CD4-positive, CD25-positive, alpha-beta regulatory T cell (primary cell): ENCODE measurements around the gene SLC12A5. TPM values are rescaled to one million over a fixed set of nuclear protein-coding genes. Genes with fewer than 3 reads are reported as not detected.
A peak's percentile ranks its signal among the peaks of the same experiment; 100 is the strongest.

Experiments used
- ATAC-seq, 2 donors: fragments of 150-1000 bp; cut with Tn5 transposase; one replicate each; pipeline ENCODE4 v1.10.0; 2021; ENCODE audit warnings: low read depth in 2 of 2, moderate number of reproducible peaks in 2 of 2, moderate library complexity in 1 of 2
- DNase-seq, 3 donors: peaks; one replicate each; pipeline versions ENCODE4 v3.0.0 to v3.0.0-alpha.2; 2012 to 2022; ENCODE audit warnings: mixed read lengths in 1 of 3
- H3K27ac ChIP-seq: one replicate; pipeline ENCODE4 v1.7.0; 2013; ENCODE audit warnings: mild to moderate bottlenecking, low read length; ENCODE audit not compliant: insufficient read depth, poor library complexity, severe bottlenecking
- H3K27me3 ChIP-seq: one replicate; pipeline ENCODE4 v1.7.0; 2013; ENCODE audit warnings: low read length; ENCODE audit not compliant: control insufficient read depth, insufficient read depth
- H3K36me3 ChIP-seq: one replicate; pipeline ENCODE4 v1.7.0; 2013; ENCODE audit warnings: mild to moderate bottlenecking, low read length, moderate library complexity; ENCODE audit not compliant: control insufficient read depth, insufficient read depth
- H3K4me1 ChIP-seq: 2 replicates; pipeline ENCODE4 v1.7.0; 2013; ENCODE audit warnings: mild to moderate bottlenecking, low read length; ENCODE audit not compliant: insufficient read depth, control insufficient read depth, poor library complexity, severe bottlenecking
- H3K4me3 ChIP-seq: one replicate; pipeline ENCODE4 v1.7.0; 2013; ENCODE audit warnings: low read depth, mild to moderate bottlenecking, low read length, moderate library complexity
- H3K9me3 ChIP-seq, 2 experiments: 1 replicate in 1 of 2; 2 replicates in 1 of 2; pipeline ENCODE4 v1.7.0; 2013; ENCODE audit warnings: low read length in 2 of 2, mild to moderate bottlenecking in 1 of 2, moderate library complexity in 1 of 2; ENCODE audit not compliant: control insufficient read depth in 2 of 2
- H3K27ac Mint-ChIP-seq, 3 donors: one replicate each; pipeline ENCODE4 v1.8.0; 2020 to 2022; ENCODE audit warnings: mild to moderate bottlenecking in 3 of 3, mixed read lengths in 3 of 3, moderate library complexity in 2 of 3
- H3K27me3 Mint-ChIP-seq: one replicate; pipeline ENCODE4 v1.8.0; 2022; ENCODE audit warnings: mild to moderate bottlenecking, mixed read lengths
- H3K36me3 Mint-ChIP-seq: one replicate; pipeline ENCODE4 v1.8.0; 2020; ENCODE audit warnings: mixed read lengths
- H3K4me1 Mint-ChIP-seq, 4 donors: one replicate each; pipeline ENCODE4 v1.8.0; 2020 to 2022; ENCODE audit warnings: mixed read lengths in 4 of 4, mild to moderate bottlenecking in 1 of 4
- H3K4me3 Mint-ChIP-seq, 4 donors: one replicate each; pipeline ENCODE4 v1.8.0; 2020 to 2022; ENCODE audit warnings: mild to moderate bottlenecking in 4 of 4, mixed read lengths in 4 of 4, moderate library complexity in 3 of 4
- H3K9me3 Mint-ChIP-seq, 7 donors: one replicate each; pipeline ENCODE4 v1.8.0; 2020 to 2022; ENCODE audit warnings: mixed read lengths in 7 of 7, mild to moderate bottlenecking in 3 of 7, moderate library complexity in 2 of 7
- polyA plus RNA-seq, 4 donors: library from polyadenylated mRNA; unstranded; fragments of 300-500 nt; fragmentation: Illumina TruSeq; gene quantifications; one replicate each; pipeline ENCODE4 v1.2.3, GENCODE V29; 2021
- total RNA-seq: library from RNA; stranded (reverse); gene quantifications from one replicate; pipeline ENCODE4 v1.2.3, GENCODE V29; 2022

The SLC12A5 gene
- total and polyA plus RNA-seq, 5 donors from 2014 or later, result not detected

DNA sequence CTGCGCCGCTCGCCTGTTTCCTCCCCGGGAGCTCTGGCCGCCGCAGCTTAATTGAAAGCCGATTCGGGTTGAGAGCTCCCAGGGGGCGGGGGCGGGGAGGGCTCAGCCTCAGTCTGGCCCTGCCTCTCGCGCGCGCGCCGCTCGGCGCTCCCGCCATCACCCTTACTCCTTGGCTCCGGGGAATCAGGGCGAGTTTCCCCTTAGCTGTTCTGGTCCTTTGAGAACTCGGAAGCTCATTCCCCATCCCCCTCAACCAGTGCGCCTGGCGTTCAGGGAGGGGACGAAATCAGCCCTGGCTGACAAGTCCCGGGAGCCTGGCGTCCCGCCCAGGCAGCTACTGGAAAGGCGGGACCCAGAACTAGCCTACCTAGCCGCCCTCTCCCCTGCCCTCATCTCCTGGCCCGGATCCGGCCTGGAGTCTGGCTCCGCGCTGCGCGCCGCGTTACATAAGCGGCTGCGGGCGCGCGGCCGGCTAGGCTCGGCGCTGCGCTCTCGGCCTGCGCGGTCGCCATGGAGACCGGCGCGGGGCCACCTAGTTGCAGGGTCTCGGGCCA lies 2.8 kb downstream of the SLC12A5 start:
- DNase-seq (no peak), ATAC-seq (no peak)
- Histone ChIP-seq H3K4me3 (no peak overlapping the region), H3K27ac (no peak overlapping the region), H3K36me3 (no peaks in the 10 kb centered on the region), H3K4me1 (no peaks in the 10 kb centered on the region), H3K9me3 (no peaks in the 10 kb centered on the region), H3K27me3 (peaks cover 27% of the 10 kb centered on the region)
- Mint-ChIP-seq H3K4me1 (peaks cover 0 to 2% (median 0%) of the 10 kb centered on the region in 4 donors), H3K27ac (no peak overlapping the region), H3K36me3 (no peaks in the 10 kb centered on the region), H3K27me3 (peaks cover 68% of the 10 kb centered on the region), H3K4me3 (no peak overlapping the region), H3K9me3 (no peaks in the 10 kb centered on the region)

DNA sequence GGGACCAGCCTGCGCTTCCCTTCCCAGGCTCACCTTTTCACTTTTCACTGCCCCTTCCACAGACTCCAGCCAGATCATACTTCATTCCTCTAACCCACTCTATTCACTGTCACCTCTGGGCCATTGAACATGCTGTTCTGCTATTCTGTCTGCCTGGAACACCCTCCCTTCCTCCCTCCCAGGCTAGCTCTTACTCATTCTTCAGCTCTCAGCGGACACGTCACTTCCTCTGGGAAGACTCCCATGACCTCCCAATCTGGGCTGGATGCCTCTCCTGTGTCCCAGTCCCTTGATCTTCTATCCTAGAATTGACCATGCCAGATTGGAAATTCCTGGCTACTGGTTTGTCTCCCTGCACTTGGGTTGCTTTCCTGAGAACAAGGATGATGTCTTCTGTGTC lies 5.0 kb downstream of the SLC12A5 start:
- H3K36me3 Mint-ChIP-seq, result no peaks in the 10 kb centered on the region
- Histone ChIP-seq H3K9me3 (no peaks in the 10 kb centered on the region), H3K4me1 (no peaks in the 10 kb centered on the region), H3K36me3 (no peaks in the 10 kb centered on the region), H3K27me3 (peaks cover 30% of the 10 kb centered on the region), H3K27ac (no peak overlapping the region), H3K4me3 (no peak overlapping the region)
- peaks cover 0 to 2% (median 0%) of the 10 kb centered on the region in 4 donors for H3K4me1 Mint-ChIP-seq
- H3K27ac Mint-ChIP-seq, result no peak overlapping the region
- no peak for DNase-seq
- H3K9me3 Mint-ChIP-seq, result no peaks in the 10 kb centered on the region
- H3K4me3 Mint-ChIP-seq, result no peak overlapping the region
- peaks cover 57% of the 10 kb centered on the region for H3K27me3 Mint-ChIP-seq
- ATAC-seq, result no peak

- Mint-ChIP-seq H3K4me1 (peaks cover 0 to 2% (median 0%) of the 10 kb centered on the region in 4 donors), H3K27ac (no peak overlapping the region), H3K36me3 (no peaks in the 10 kb centered on the region), H3K4me3 (no peak overlapping the region), H3K27me3 (peaks cover 58% of the 10 kb centered on the region), H3K9me3 (no peaks in the 10 kb centered on the region)
- ATAC-seq (no peak), DNase-seq (no peak)
- H3K9me3 ChIP-seq, result no peaks in the 10 kb centered on the region
- H3K27me3 ChIP-seq, result peaks cover 30% of the 10 kb centered on the region
- no peak overlapping the region for H3K4me3 ChIP-seq
- no peaks in the 10 kb centered on the region for H3K36me3 ChIP-seq
- no peaks in the 10 kb centered on the region for H3K4me1 ChIP-seq
- H3K27ac ChIP-seq, result no peak overlapping the region
These were observed 6.2 kb downstream of the SLC12A5 start for GRCh38 chr20:46035253-46035652.

- H3K36me3 ChIP-seq, result no peaks in the 10 kb centered on the region
- peaks cover 30% of the 10 kb centered on the region for H3K27me3 ChIP-seq
- H3K27me3 Mint-ChIP-seq, result peaks cover 54% of the 10 kb centered on the region
- H3K27ac Mint-ChIP-seq, result no peak overlapping the region
- no peak overlapping the region for H3K27ac ChIP-seq
- H3K9me3 Mint-ChIP-seq, result no peaks in the 10 kb centered on the region
- ATAC-seq, result no peak
- DNase-seq, result no peak
- H3K4me1 ChIP-seq, result no peaks in the 10 kb centered on the region
- H3K36me3 Mint-ChIP-seq, result no peaks in the 10 kb centered on the region
- no peaks in the 10 kb centered on the region for H3K4me1 Mint-ChIP-seq
- no peak overlapping the region for H3K4me3 ChIP-seq
- H3K9me3 ChIP-seq, result no peaks in the 10 kb centered on the region
- no peak overlapping the region for H3K4me3 Mint-ChIP-seq
These were observed 6.7 kb downstream of the SLC12A5 start for GRCh38 chr20:46035713-46036112.

DNA sequence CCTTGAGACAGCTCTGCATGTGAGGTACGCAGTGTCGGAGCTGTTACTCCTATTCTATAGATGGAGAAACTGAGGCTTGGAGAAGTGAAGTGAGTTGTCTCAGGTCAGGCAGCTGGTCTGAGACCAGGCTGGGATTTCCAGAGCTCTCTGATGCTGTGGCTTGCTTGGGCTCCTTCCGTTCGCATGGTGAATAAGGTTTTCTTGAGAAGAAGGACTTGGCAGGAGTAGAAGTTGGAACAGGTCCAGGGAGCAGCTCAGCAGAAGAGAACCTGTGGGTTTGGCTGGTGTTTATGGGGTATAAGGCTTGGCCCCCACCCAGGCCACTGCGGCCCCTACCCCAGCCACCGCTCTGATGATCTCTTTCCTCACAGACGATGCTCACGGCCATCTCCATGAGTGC lies 7.4 kb downstream of the SLC12A5 start:
- no peaks in the 10 kb centered on the region for H3K4me1 Mint-ChIP-seq
- no peak overlapping the region for H3K27ac Mint-ChIP-seq
- Histone ChIP-seq H3K27me3 (peaks cover 27% of the 10 kb centered on the region), H3K4me3 (no peak overlapping the region), H3K9me3 (no peaks in the 10 kb centered on the region), H3K4me1 (no peaks in the 10 kb centered on the region), H3K27ac (no peak overlapping the region), H3K36me3 (no peaks in the 10 kb centered on the region)
- H3K36me3 Mint-ChIP-seq, result no peaks in the 10 kb centered on the region
- DNase-seq (no peak), ATAC-seq (no peak)
- no peak overlapping the region for H3K4me3 Mint-ChIP-seq
- H3K9me3 Mint-ChIP-seq, result no peaks in the 10 kb centered on the region
- H3K27me3 Mint-ChIP-seq, result peaks cover 50% of the 10 kb centered on the region

- Mint-ChIP-seq H3K27me3 (peaks cover 56% of the 10 kb centered on the region), H3K4me1 (no peaks in the 10 kb centered on the region), H3K27ac (no peak overlapping the region), H3K36me3 (no peaks in the 10 kb centered on the region), H3K9me3 (no peaks in the 10 kb centered on the region), H3K4me3 (no peak overlapping the region)
- Histone ChIP-seq H3K27ac (no peak overlapping the region), H3K4me1 (no peaks in the 10 kb centered on the region), H3K9me3 (no peaks in the 10 kb centered on the region), H3K27me3 (peaks cover 26% of the 10 kb centered on the region), H3K36me3 (no peaks in the 10 kb centered on the region), H3K4me3 (no peak overlapping the region)
- no peak for DNase-seq
- no peak for ATAC-seq
These were observed 8.0 kb downstream of the SLC12A5 start for GRCh38 chr20:46037036-46037435.

GRCh38 chr20:46040902-46041535 lies 12.0 kb downstream of the SLC12A5 start:
- peaks cover 40% of the 10 kb centered on the region for H3K27me3 Mint-ChIP-seq
- H3K4me1 Mint-ChIP-seq, result no peaks in the 10 kb centered on the region
- Histone ChIP-seq H3K27me3 (peaks cover 4% of the 10 kb centered on the region), H3K27ac (no peak overlapping the region), H3K4me1 (no peaks in the 10 kb centered on the region), H3K9me3 (no peaks in the 10 kb centered on the region), H3K4me3 (no peak overlapping the region), H3K36me3 (no peaks in the 10 kb centered on the region)
- no peak overlapping the region for H3K27ac Mint-ChIP-seq
- DNase-seq (peak; percentile 21 to 37 (median 31)), ATAC-seq (no peak)
- peaks cover 0 to 1% (median 0%) of the 10 kb centered on the region in 7 donors for H3K9me3 Mint-ChIP-seq
- no peak overlapping the region for H3K4me3 Mint-ChIP-seq
- H3K36me3 Mint-ChIP-seq, result no peaks in the 10 kb centered on the region

GRCh38 chr20:46043556-46043955 lies 14.5 kb downstream of the SLC12A5 start:
- no peak for ATAC-seq

More at GRCh38 chr20:46043556-46043955, 14.5 kb downstream of the SLC12A5 start:
- H3K36me3 Mint-ChIP-seq, result no peaks in the 10 kb centered on the region
- H3K9me3 ChIP-seq, result no peaks in the 10 kb centered on the region
- no peak overlapping the region for H3K4me3 Mint-ChIP-seq
- H3K27ac ChIP-seq, result no peak overlapping the region
- no peak overlapping the region for H3K4me3 ChIP-seq
- peaks cover 32% of the 10 kb centered on the region for H3K27me3 Mint-ChIP-seq
- no peak for DNase-seq
- H3K27ac Mint-ChIP-seq, result no peak overlapping the region
- H3K4me1 ChIP-seq, result no peaks in the 10 kb centered on the region
- H3K9me3 Mint-ChIP-seq, result peaks cover 0 to 2% (median 0%) of the 10 kb centered on the region in 7 donors
- no peaks in the 10 kb centered on the region for H3K4me1 Mint-ChIP-seq
- H3K36me3 ChIP-seq, result no peaks in the 10 kb centered on the region
- H3K27me3 ChIP-seq, result peaks cover 3% of the 10 kb centered on the region
